K562 (cell line): ENCODE data around the gene MAB21L3. TPM values are rescaled to one million over a fixed set of nuclear protein-coding genes. Genes with fewer than 3 reads are reported as not detected.

Experiments
- ATAC-seq: fragments of 200-7000 bp; cut with Tn5 transposase; 3 replicates; pipeline ENCODE4 v1.9.1; 2020; ENCODE audit warnings: moderate library complexity
- BruUV-seq: library from RNA; stranded (reverse); fragments of 400-500 nt; replicated peaks from 2 replicates; lab custom pipeline; 2021; lab: Mats Ljungman, UMichigan
- CTCF ChIA-PET: fragments of 300-600 bp; formaldehyde crosslinking; extraction: SDS; loops from one replicate; lab custom pipeline; 2021; ENCODE audit warnings: low intra/inter-chr PET ratio; lab: Yijun Ruan, JAX
- POLR2A ChIA-PET: fragments of 300-600, 350-650 bp; sonication (Branson Sonifier 250); formaldehyde crosslinking; extraction: SDS; loops from one replicate; lab custom pipeline; 2021; ENCODE audit warnings: antibody characterized with exemption, inconsistent platforms; lab: Yijun Ruan, JAX
- DNase-seq, 4 experiments: peaks; one replicate each; pipeline versions ENCODE4 v3.0.0 to v3.0.0-alpha.2; 2011 to 2018; ENCODE audit warnings: low spot score in 3 of 4, mixed read lengths in 3 of 4; ENCODE audit errors: extremely low read depth in 1 of 4
- FAIRE-seq: peaks from 2 replicates; lab custom pipeline; 2011; peaks lifted over from hg19 to GRCh38; lab: Jason Lieb, UNC
- H2AFZ ChIP-seq: 2 replicates; pipeline ENCODE4 v1.6.0; 2011; ENCODE audit warnings: low read depth, low read length, control low read depth, inconsistent platforms
- H3K27ac ChIP-seq: fragments of 200-600 bp; 3 replicates; pipeline ENCODE4 v1.8.0; 2011; ENCODE audit warnings: low read depth, mild to moderate bottlenecking, control low read depth, inconsistent platforms, low read length, moderate library complexity, mixed read lengths; ENCODE audit errors: extremely low read depth
- H3K27me3 ChIP-seq, 2 experiments: fragments of 300-600 bp in 1 of 2; 2 replicates in 1 of 2; 3 replicates in 1 of 2; pipeline versions ENCODE4 v1.6.0 to v1.8.0; 2011; ENCODE audit warnings: inconsistent platforms in 2 of 2, low read length in 2 of 2, mild to moderate bottlenecking in 1 of 2, mixed read lengths in 1 of 2, moderate library complexity in 1 of 2; ENCODE audit not compliant: control insufficient read depth in 2 of 2, insufficient read depth in 2 of 2
- H3K36me3 ChIP-seq: fragments of 300-600 bp; 3 replicates; pipeline ENCODE4 v1.8.0; 2011; ENCODE audit warnings: mild to moderate bottlenecking, low read length, inconsistent platforms; ENCODE audit not compliant: control insufficient read depth, insufficient read depth
- H3K4me1 ChIP-seq, 2 experiments: fragments of 200-600 bp in 1 of 2; replicated peaks in 1 of 2; 2 replicates in 1 of 2; 3 replicates in 1 of 2; pipeline versions ENCODE4 v1.5.1 to v1.8.0; 2011; ENCODE audit warnings: inconsistent platforms in 2 of 2, low read length in 2 of 2, mild to moderate bottlenecking in 1 of 2, mixed read lengths in 1 of 2, moderate library complexity in 1 of 2; ENCODE audit not compliant: control insufficient read depth in 2 of 2, insufficient read depth in 2 of 2
- H3K4me2 ChIP-seq: 2 replicates; pipeline ENCODE4 v1.6.1; 2011; ENCODE audit warnings: low read length, control low read depth, inconsistent platforms, mixed read lengths; ENCODE audit not compliant: insufficient read depth
- H3K4me3 ChIP-seq: fragments of 200-600 bp; sonication (generic), shearing (Covaris generic); 2 replicates; pipeline ENCODE4 v1.5.1; 2016; ENCODE audit warnings: control low read depth, inconsistent platforms
- H3K79me2 ChIP-seq: fragments of 200-600 bp; 3 replicates; pipeline ENCODE4 v1.8.0; 2011; ENCODE audit warnings: low read length, inconsistent platforms; ENCODE audit not compliant: control insufficient read depth, insufficient read depth
- H3K9ac ChIP-seq, 2 experiments: 2 replicates each; pipeline versions ENCODE4 v1.6.0 to v1.6.1; 2011; ENCODE audit warnings: low read depth in 2 of 2, low read length in 2 of 2, control low read depth in 1 of 2, inconsistent platforms in 1 of 2, mild to moderate bottlenecking in 1 of 2, mixed read lengths in 1 of 2; ENCODE audit not compliant: insufficient read depth in 1 of 2
- H3K9me1 ChIP-seq: one replicate; pipeline ENCODE4 v1.6.0; 2011; ENCODE audit warnings: inconsistent platforms, mild to moderate bottlenecking, low read length, moderate library complexity; ENCODE audit not compliant: control insufficient read depth, insufficient read depth
- H3K9me3 ChIP-seq: replicated peaks from 2 replicates; pipeline ENCODE4 v1.5.1; 2011; ENCODE audit warnings: low read depth, low read length, inconsistent platforms; ENCODE audit not compliant: control insufficient read depth, insufficient read depth
- H4K20me1 ChIP-seq: replicated peaks from 2 replicates; pipeline ENCODE4 v1.6.1; 2011; ENCODE audit warnings: low read length, inconsistent platforms, mixed read lengths; ENCODE audit not compliant: control insufficient read depth, insufficient read depth
- ARID3B ChIP-seq: fragments of 250-450 bp; sonication (Bioruptor Pico); IDR thresholded peaks from 2 replicates; pipeline ENCODE4 v1.4.0; 2020; ENCODE audit warnings: borderline replicate concordance
- BCLAF1 ChIP-seq, 2 experiments: fragments of 450-650 bp in 1 of 2; IDR thresholded peaks; 2 replicates each; pipeline ENCODE4 v1.6.1; 2011 to 2017; ENCODE audit warnings: low read depth in 2 of 2, antibody characterized with exemption in 1 of 2, borderline replicate concordance in 1 of 2, low read length in 1 of 2, mild to moderate bottlenecking in 1 of 2, mixed read lengths in 1 of 2; ENCODE audit not compliant: control insufficient read depth in 1 of 2
- CEBPB ChIP-seq: fragments of 450-650 bp; IDR thresholded peaks from 2 replicates; pipeline ENCODE4 v1.6.1; 2016; ENCODE audit warnings: missing genetic modification characterization, missing compliant biosample characterization
- CHD1 ChIP-seq: fragments of 200-600 bp; sonication (generic); IDR thresholded peaks from one replicate; pipeline ENCODE4 v1.6.1; 2012; ENCODE audit warnings: mild to moderate bottlenecking, moderate library complexity, low read length, inconsistent platforms
- DDX20 ChIP-seq: fragments of 450-650 bp; IDR thresholded peaks from 2 replicates; pipeline ENCODE4 v1.6.1; 2016; ENCODE audit warnings: missing genetic modification characterization, low read depth, mild to moderate bottlenecking, missing compliant biosample characterization, moderate library complexity
- GABPA ChIP-seq: fragments of 200-800 bp; sonication (Bioruptor generic); conservative IDR thresholded peaks from 2 replicates; pipeline ENCODE4 v1.6.1; 2016; ENCODE audit warnings: low read depth, missing genetic modification characterization, missing compliant biosample characterization
- HNRNPLL ChIP-seq: fragments of 200-400 bp; formaldehyde crosslinking; IDR thresholded peaks from 2 replicates; pipeline ENCODE4 v1.6.1; 2017; ENCODE audit warnings: low read length, low read depth, mild to moderate bottlenecking; ENCODE audit not compliant: poor library complexity, severe bottlenecking
- HSF4 ChIP-seq: fragments of 250-450 bp; sonication (Bioruptor Pico); IDR thresholded peaks from 2 replicates; pipeline ENCODE4 v2.1.2; 2022; ENCODE audit warnings: mild to moderate bottlenecking, moderate library complexity, borderline replicate concordance
- KLF10 ChIP-seq: fragments of 250-450 bp; sonication (Bioruptor Pico); IDR thresholded peaks from 2 replicates; pipeline ENCODE4 v1.6.1; 2021; ENCODE audit warnings: matching md5 sums
- NCOR1 ChIP-seq: fragments of 450-650 bp; IDR thresholded peaks from 2 replicates; pipeline ENCODE4 v1.6.1; 2016; ENCODE audit warnings: mild to moderate bottlenecking, moderate library complexity
- TCF3 ChIP-seq: sonication (generic); formaldehyde crosslinking; IDR thresholded peaks from 2 replicates; pipeline ENCODE4 v1.4.0; 2020; ENCODE audit warnings: mild to moderate bottlenecking, missing genetic modification reagents
- ZFPM2 ChIP-seq: fragments of 250-450 bp; sonication (Bioruptor Pico); IDR thresholded peaks from 2 replicates; pipeline ENCODE4 v1.5.1; 2022; ENCODE audit warnings: mild to moderate bottlenecking
- ZNF23 ChIP-seq: fragments of 250-450 bp; sonication (Bioruptor Pico); IDR thresholded peaks from 2 replicates; pipeline ENCODE4 v1.4.0; 2020; ENCODE audit warnings: mild to moderate bottlenecking
- ZNF408 ChIP-seq: fragments of 250-450 bp; sonication (Bioruptor Pico); IDR thresholded peaks from 2 replicates; pipeline ENCODE4 v1.4.0; 2020; ENCODE audit warnings: low read depth, mild to moderate bottlenecking, moderate library complexity
- ZNF511 ChIP-seq: sonication (generic); formaldehyde crosslinking; IDR thresholded peaks from 2 replicates; pipeline ENCODE4 v1.8.0; 2022; ENCODE audit warnings: mild to moderate bottlenecking, missing genetic modification reagents
- ZSCAN29 ChIP-seq: fragments of 450-650 bp; IDR thresholded peaks from 2 replicates; pipeline ENCODE4 v1.6.1; 2017
- WGBS: fragments of 100-300 bp; shearing (Covaris generic); methylation state at CpG from one replicate; pipeline ENCODE4 v1.1.6; 2016; ENCODE audit warnings: low coverage, mixed read lengths; ENCODE audit not compliant: insufficient coverage; ENCODE audit errors: missing lambda C conversion rate; 5-methylcytosine and 5-hydroxymethylcytosine counted together
- in situ Hi-C: fragments of 300-500 bp; cut with MboI; formaldehyde crosslinking; loops from 4 replicates; pipeline ENCODE4 v1.15.0; 2018; ENCODE audit warnings: inconsistent platforms, mixed read lengths
- intact Hi-C: fragments of 100-400 bp; cut with micrococcal nuclease; formaldehyde crosslinking; loops from 2 replicates; pipeline ENCODE4 v1.14.2; 2022
- polyA plus RNA-seq, 8 experiments: library from polyadenylated mRNA; depleted of rRNA in 4 of 8; stranded (reverse) in 5 of 8; unstranded in 3 of 8; fragments of >200 nt; fragmentation: Nextera tagmentation in 2 of 8; fragmentation: Illumina TruSeq in 1 of 8; extraction: Ambion mirVana in 2 of 8; extraction: Trizol in 1 of 8; gene quantifications; 2 replicates each; pipeline versions ENCODE4 v1.2.1 to v1.2.3, GENCODE V29; 2011 to 2014; ENCODE audit warnings: inconsistent platforms in 1 of 8, missing spikeins in 1 of 8
- total RNA-seq, 7 experiments: library from RNA; depleted of rRNA in 6 of 7; stranded (reverse); fragments of >200 nt in 6 of 7; fragmentation: Illumina TruSeq in 2 of 7; extraction: Trizol in 2 of 7; gene quantifications; 2 replicates each; pipeline versions ENCODE4 v1.2.1 to v1.2.3, GENCODE V29; 2011 to 2021; ENCODE audit warnings: low replicate concordance in 1 of 7

Gene MAB21L3
- total and polyA plus RNA-seq, 9 of the 15 experiments (the other 6 are each of a cell fraction or from before 2014, with no cell fraction given), result not detected

- WGBS, result 1% methylated on average over 4 of the region's 4 CpGs
- H3K4me2 ChIP-seq, result no peak overlapping the region
These were observed 65.1 kb downstream of the MAB21L3 start for GRCh38 chr1:116176306-116176789.

More at GRCh38 chr1:116176306-116176789, 65.1 kb downstream of the MAB21L3 start:
- H3K9me1 ChIP-seq, result no peaks in the 10 kb centered on the region
- ChIA-PET CTCF (no interaction called here), POLR2A (interaction anchor here (1.0 kb wide), 1 partner anchor 28 kb away, joined by 3 read pairs; no protein-coding TSS in a partner anchor)
- no peak overlapping the region for H3K4me3 ChIP-seq
- H3K27ac ChIP-seq, result no peak overlapping the region
- FAIRE-seq (no peak), ATAC-seq (no peak), DNase-seq (no peak)
- no peaks in the 10 kb centered on the region for H3K79me2 ChIP-seq
- H3K36me3 ChIP-seq, result no peaks in the 10 kb centered on the region
- no TSS peak for BruUV-seq
- peaks cover 17 to 37% of the 10 kb centered on the region in 2 experiments; a peak in 4 of 5 replicates for H3K27me3 ChIP-seq
- no peaks in the 10 kb centered on the region for H3K4me1 ChIP-seq
- H2AFZ ChIP-seq, result no peak overlapping the region
- no peak overlapping the region for H3K9ac ChIP-seq
- in situ Hi-C loops (no loop called here), intact Hi-C loops (no loop called here)
- no peaks in the 10 kb centered on the region for H3K9me3 ChIP-seq
- 0 out of 2 replicates have a peak, but pooled peaks cover 3% of the 10 kb centered on the region for H4K20me1 ChIP-seq
- TF ChIP-seq HNRNPLL (no peak), ZNF23 (no peak), ZSCAN29 (no peak), BCLAF1 (IDR thresholded peaks at IDR 0.05; ENCODE audit: borderline replicate concordance in 1 of 2, control insufficient read depth in 1 of 2, low read depth in 2 of 2, low read length in 1 of 2) (no peak), NCOR1 (no peak), HSF4 (no peak), ZNF408 (CRISPR knock-in tag) (no peak), KLF10 (no peak), ZNF511 (CRISPR knock-in tag) (no peak), DDX20 (no peak), ARID3B (no peak), GABPA (no peak), ZFPM2 (CRISPR knock-in tag) (no peak), CHD1 (no peak), CEBPB (no peak), TCF3 (CRISPR knock-in tag) (no peak)
